ENCODE results near the gene EIF2B1. TPM values are rescaled to one million over a fixed set of nuclear protein-coding genes. Genes with fewer than 3 reads are reported as not detected.

Gene EIF2B1
- total and polyA plus RNA-seq, 11 donors = 17.0 to 109 (median 30.1) TPM

DNA sequence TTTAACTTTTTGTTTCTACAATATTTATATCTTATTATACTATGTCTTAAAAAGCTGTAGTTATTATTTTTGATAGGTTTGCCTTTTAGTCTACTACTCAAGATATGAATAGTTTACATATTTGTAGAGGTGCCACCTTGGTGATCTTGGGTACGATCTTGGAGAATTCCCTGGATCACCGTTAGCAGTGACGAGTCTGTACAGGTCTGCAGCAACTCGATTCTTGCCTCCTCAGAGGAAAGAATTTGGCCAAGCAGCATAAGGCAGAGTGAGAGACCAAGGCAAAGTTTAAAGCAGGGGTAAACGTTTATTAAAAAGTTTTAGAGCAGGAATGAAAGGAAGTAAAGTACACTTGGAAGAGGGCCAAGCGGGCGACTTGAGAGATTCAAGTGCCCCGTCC, 34.3 kb upstream of the EIF2B1 start:
- DNase-seq (no peak), ATAC-seq (no peak)
- Histone ChIP-seq H3K36me3 (peaks cover 0 to 9% (median 2%) of the 10 kb centered on the region in 9 donors), H3K9me3 (no peaks in the 10 kb centered on the region), H3K27ac (no peak overlapping the region), H3K4me1 (peaks cover 0 to 14% (median 9%) of the 10 kb centered on the region in 12 donors), H3K27me3 (no peaks in the 10 kb centered on the region), H3K4me3 (no peak overlapping the region)
- TF ChIP-seq POLR2A (IDR thresholded peaks at IDR 0.05) = no peak
- TF ChIP-seq, protein P1, sequence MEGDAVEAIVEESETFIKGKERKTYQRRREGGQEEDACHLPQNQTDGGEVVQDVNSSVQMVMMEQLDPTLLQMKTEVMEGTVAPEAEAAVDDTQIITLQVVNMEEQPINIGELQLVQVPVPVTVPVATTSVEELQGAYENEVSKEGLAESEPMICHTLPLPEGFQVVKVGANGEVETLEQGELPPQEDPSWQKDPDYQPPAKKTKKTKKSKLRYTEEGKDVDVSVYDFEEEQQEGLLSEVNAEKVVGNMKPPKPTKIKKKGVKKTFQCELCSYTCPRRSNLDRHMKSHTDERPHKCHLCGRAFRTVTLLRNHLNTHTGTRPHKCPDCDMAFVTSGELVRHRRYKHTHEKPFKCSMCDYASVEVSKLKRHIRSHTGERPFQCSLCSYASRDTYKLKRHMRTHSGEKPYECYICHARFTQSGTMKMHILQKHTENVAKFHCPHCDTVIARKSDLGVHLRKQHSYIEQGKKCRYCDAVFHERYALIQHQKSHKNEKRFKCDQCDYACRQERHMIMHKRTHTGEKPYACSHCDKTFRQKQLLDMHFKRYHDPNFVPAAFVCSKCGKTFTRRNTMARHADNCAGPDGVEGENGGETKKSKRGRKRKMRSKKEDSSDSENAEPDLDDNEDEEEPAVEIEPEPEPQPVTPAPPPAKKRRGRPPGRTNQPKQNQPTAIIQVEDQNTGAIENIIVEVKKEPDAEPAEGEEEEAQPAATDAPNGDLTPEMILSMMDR (IDR thresholded peaks at IDR 0.05) = no peak
- WGBS, 4 donors = 83 to 85% (median 84%) methylated on average over 8 of the region's 8 CpGs
- intact Hi-C loops (cut with DNase I) = no loop called here

DNA sequence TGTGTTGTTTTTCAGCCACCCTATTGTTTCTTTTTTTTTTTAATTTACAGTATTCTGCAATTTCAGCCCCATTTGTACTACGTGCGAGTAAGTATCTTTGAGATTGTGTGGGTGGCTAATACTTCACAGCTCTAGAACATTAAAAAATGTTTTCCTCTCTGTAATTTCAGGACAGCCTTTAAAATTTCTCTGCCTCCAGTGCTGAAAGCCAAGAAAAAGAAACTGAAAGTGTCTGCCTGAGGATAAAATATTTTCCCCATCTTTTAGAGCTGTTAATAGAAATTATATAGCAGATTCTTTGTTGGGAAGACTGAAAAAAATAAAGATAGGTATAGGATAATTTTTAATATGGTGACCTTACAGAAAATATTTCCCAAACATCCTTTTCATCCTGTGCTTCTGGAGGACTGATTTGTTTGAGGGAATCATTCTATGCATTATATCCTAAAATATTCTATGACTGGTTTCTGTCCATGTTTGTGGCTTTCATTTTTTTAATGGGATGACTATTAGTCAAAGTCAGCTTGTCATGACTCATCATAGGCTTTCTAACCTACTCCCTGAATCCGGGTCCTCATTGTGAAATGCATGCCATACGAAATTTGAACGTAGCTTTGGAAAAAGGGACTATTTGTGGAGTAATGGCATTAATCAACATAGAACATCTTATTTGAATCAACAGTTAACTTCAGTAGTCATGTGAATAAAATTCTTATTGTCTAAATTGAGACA, 26.7 kb upstream of the EIF2B1 start:
- no peaks in the 10 kb centered on the region for H3K27me3 ChIP-seq
- peaks cover 0 to 69% (median 61%) of the 10 kb centered on the region in 9 donors for H3K36me3 ChIP-seq
- intact Hi-C loops (cut with DNase I) = loop anchor here in 1 of 10 donors (10.0 kb wide), 1 partner anchor 315 kb away; the partner anchor contains the start of genes CCDC92 and ZNF664
- H3K4me1 ChIP-seq = peaks cover 0 to 25% (median under 1%) of the 10 kb centered on the region in 12 donors
- DNase-seq (no peak), ATAC-seq (no peak)
- H3K4me3 ChIP-seq = no peak overlapping the region
- no peak for TF ChIP-seq POLR2A (IDR thresholded peaks at IDR 0.05)
- TF ChIP-seq, protein P1 (IDR thresholded peaks at IDR 0.05) = no peak
- no peaks in the 10 kb centered on the region for H3K9me3 ChIP-seq
- H3K27ac ChIP-seq = peak overlapping the region in 1 of 12 donors; percentile 79
- 86 to 90% (median 88%) methylated on average over 5 of the region's 5 CpGs for WGBS, 4 donors

DNA sequence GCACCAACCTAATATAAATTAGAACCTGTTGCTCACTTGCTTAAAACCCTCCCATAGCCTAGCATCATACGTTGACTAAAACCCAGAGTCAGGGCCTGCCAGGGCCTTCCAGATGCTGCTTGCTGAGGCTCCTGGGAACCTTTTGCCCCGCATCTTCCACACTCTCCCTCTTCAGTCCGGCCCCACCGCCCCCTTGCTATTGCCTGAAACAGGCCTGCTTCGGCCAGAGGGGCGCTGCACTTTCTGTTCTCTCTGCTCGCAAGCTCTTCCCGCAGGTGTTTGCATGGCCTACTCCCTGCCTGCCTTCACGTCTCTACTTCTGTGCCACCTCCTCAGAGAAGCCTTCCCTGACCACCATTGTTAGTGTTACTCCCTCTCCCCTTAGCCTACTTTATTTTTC, 23.7 kb upstream of the EIF2B1 start:
- peaks cover 0 to 81% (median 70%) of the 10 kb centered on the region in 9 donors for H3K36me3 ChIP-seq
- no peak for ATAC-seq

DNA sequence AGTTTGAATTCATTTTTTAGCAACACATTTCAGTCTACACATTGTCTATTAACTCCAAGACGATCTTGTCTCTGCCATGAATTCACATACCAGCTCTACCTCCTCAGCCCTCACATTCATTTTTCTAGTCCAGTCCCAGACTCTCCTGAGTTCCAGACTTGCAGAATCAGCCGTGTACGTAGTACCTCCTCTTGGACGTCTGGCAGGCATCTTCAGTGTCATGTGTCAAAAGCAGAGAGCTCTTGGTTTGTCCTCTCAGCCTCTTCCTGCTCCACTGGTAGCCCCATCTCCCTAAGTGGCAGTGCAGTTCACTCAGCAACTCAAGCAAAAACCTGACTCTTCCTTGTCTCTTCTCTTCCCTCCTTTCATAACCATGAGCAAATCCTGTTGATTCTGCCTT, 22.9 kb upstream of the EIF2B1 start:
- 47 to 60% (median 54%) methylated on average over 4 of the region's 4 CpGs for WGBS, 4 donors
- peak in 2 of 4 donors; percentile 43 to 48 for ATAC-seq
- H3K36me3 ChIP-seq = peaks cover 0 to 85% (median 76%) of the 10 kb centered on the region in 9 donors

More for the DNA sequence above, 23.7 kb upstream of the EIF2B1 start:
- TF ChIP-seq, protein P1 (IDR thresholded peaks at IDR 0.05) = no peak
- no peak for TF ChIP-seq POLR2A (IDR thresholded peaks at IDR 0.05)
- Histone ChIP-seq H3K4me1 (peaks cover 0 to 25% (median 1%) of the 10 kb centered on the region in 12 donors), H3K9me3 (no peaks in the 10 kb centered on the region), H3K4me3 (no peak overlapping the region), H3K27ac (no peak overlapping the region), H3K27me3 (no peaks in the 10 kb centered on the region)
- 90 to 93% (median 91%) methylated on average over 9 of the region's 9 CpGs for WGBS, 4 donors
- no peak for DNase-seq
- intact Hi-C loops (cut with DNase I) = loop anchor here in 1 of 10 donors (10.0 kb wide), 1 partner anchor 318 kb away; the partner anchor contains the start of genes CCDC92 and ZNF664

More for the DNA sequence above, 22.9 kb upstream of the EIF2B1 start:
- Histone ChIP-seq H3K27me3 (no peaks in the 10 kb centered on the region), H3K4me3 (no peak overlapping the region), H3K9me3 (no peaks in the 10 kb centered on the region), H3K4me1 (peaks cover 0 to 25% (median 1%) of the 10 kb centered on the region in 12 donors), H3K27ac (no peak overlapping the region)
- no peak for DNase-seq
- intact Hi-C loops (cut with DNase I) = loop anchor here in 1 of 10 donors (10.0 kb wide), 1 partner anchor 318 kb away; the partner anchor contains the start of genes CCDC92 and ZNF664
- TF ChIP-seq, protein P1 (IDR thresholded peaks at IDR 0.05) = no peak
- no peak for TF ChIP-seq POLR2A (IDR thresholded peaks at IDR 0.05)
